Suprapubic skin (tissue), 3 donors: ENCODE measurements around the gene UACA.

Experiments used
- CTCF ChIP-seq, 2 donors: fragments of 200-600 bp in 1 of 2; fragments of 450-650 bp in 1 of 2; sonication (generic) in 1 of 2; IDR thresholded peaks; one replicate each; pipeline ENCODE4 v1.5.1; 2016 to 2019; ENCODE audit warnings: antibody characterized with exemption in 2 of 2, mild to moderate bottlenecking in 1 of 2, moderate library complexity in 1 of 2
- EP300 ChIP-seq: sonication (generic); formaldehyde crosslinking; IDR thresholded peaks from one replicate; pipeline ENCODE4 v1.6.1; 2017; ENCODE audit warnings: antibody characterized with exemption
- POLR2A ChIP-seq, 2 donors: fragments of 450-650 bp; IDR thresholded peaks; one replicate each; pipeline ENCODE4 v1.6.1; 2017; ENCODE audit warnings: antibody characterized with exemption in 2 of 2, mild to moderate bottlenecking in 2 of 2, moderate library complexity in 2 of 2

- TF ChIP-seq CTCF (IDR thresholded peaks at IDR 0.05) (no peak), EP300 (no peak), POLR2A (IDR thresholded peaks at IDR 0.05) (no peak)
These were observed 10.1 kb downstream of the UACA start for GRCh38 chr15:70753101-70753829.
